Measurements from ENCODE around the gene ATAD1.

GRCh38 chr10:87702973-87703294, 115.1 kb downstream of the ATAD1 start:
- TF ChIP-seq PAX5 (IDR thresholded peaks at IDR 0.05; ENCODE audit: insufficient read depth, low read length, severe bottlenecking) (no peak), POLR2AphosphoS5 (IDR thresholded peaks at IDR 0.05; ENCODE audit: low read depth, low read length) (no peak), POU2F2 (IDR thresholded peaks at IDR 0.05; ENCODE audit: low read depth, low read length) (no peak)

All from GM12891 (cell line).